Natural killer cell (primary cell): ENCODE measurements around the gene MBOAT7. TPM values are rescaled to one million over a fixed set of nuclear protein-coding genes. Genes with fewer than 3 reads are reported as not detected.
A peak's percentile ranks its signal among the peaks of the same experiment; 100 is the strongest.
"Not testable (repeated sequence)": the region's sequence is repeated elsewhere in the genome, so short reads cannot be mapped to it uniquely, and the experiment has no call there.

ENCODE experiments used
- ATAC-seq, 3 donors: fragments of 150-1000 bp in 2 of 3; fragments of 200-7000 bp in 1 of 3; cut with Tn5 transposase; 1 replicate in 1 of 3; 2 replicates in 2 of 3; pipeline ENCODE4 v1.10.0; 2021; ENCODE audit warnings: mild to moderate bottlenecking in 2 of 3, moderate library complexity in 2 of 3
- DNase-seq, 2 donors: peaks; one replicate each; pipeline versions ENCODE4 v3.0.0 to v3.0.0-alpha.2; 2013 to 2021; ENCODE audit warnings: mixed read lengths in 1 of 2
- H3K27ac ChIP-seq: one replicate; pipeline ENCODE4 v1.5.1; 2013; ENCODE audit warnings: mild to moderate bottlenecking, low read length
- H3K27me3 ChIP-seq: one replicate; pipeline ENCODE4 v1.6.1; 2013; ENCODE audit warnings: low read length; ENCODE audit not compliant: control insufficient read depth, insufficient read depth
- H3K36me3 ChIP-seq: one replicate; pipeline ENCODE4 v1.6.1; 2013; ENCODE audit warnings: low read length; ENCODE audit not compliant: control insufficient read depth, insufficient read depth
- H3K4me1 ChIP-seq: one replicate; pipeline ENCODE4 v1.6.1; 2013; ENCODE audit warnings: low read length; ENCODE audit not compliant: control insufficient read depth, insufficient read depth
- H3K4me3 ChIP-seq: one replicate; pipeline ENCODE4 v1.5.1; 2013; ENCODE audit warnings: low read length
- H3K9me3 ChIP-seq: one replicate; pipeline ENCODE4 v1.6.1; 2013; ENCODE audit warnings: low read length; ENCODE audit not compliant: control insufficient read depth, insufficient read depth
- H3K27ac Mint-ChIP-seq, 2 donors: one replicate each; pipeline ENCODE4 v1.8.0; 2022; ENCODE audit warnings: mild to moderate bottlenecking in 2 of 2, mixed read lengths in 2 of 2, moderate library complexity in 1 of 2
- H3K27me3 Mint-ChIP-seq, 2 donors: one replicate each; pipeline ENCODE4 v1.8.0; 2022; ENCODE audit warnings: low read depth in 2 of 2, mixed read lengths in 2 of 2
- H3K36me3 Mint-ChIP-seq: one replicate; pipeline ENCODE4 v1.8.0; 2022; ENCODE audit warnings: mixed read lengths
- H3K4me1 Mint-ChIP-seq, 2 donors: one replicate each; pipeline ENCODE4 v1.8.0; 2022; ENCODE audit warnings: mixed read lengths in 2 of 2
- H3K4me3 Mint-ChIP-seq: one replicate; pipeline ENCODE4 v1.8.0; 2022; ENCODE audit warnings: mild to moderate bottlenecking, moderate library complexity, mixed read lengths
- H3K9me3 Mint-ChIP-seq, 2 donors: one replicate each; pipeline ENCODE4 v1.8.0; 2022; ENCODE audit warnings: mixed read lengths in 2 of 2
- CTCF ChIP-seq: fragments of 200-600 bp; IDR thresholded peaks from one replicate; pipeline ENCODE4 v1.8.0; 2022; ENCODE audit warnings: antibody characterized with exemption
- WGBS: methylation state at CpG from one replicate; pipeline ENCODE4 v1.1.7; 2013; ENCODE audit warnings: missing lambda C conversion rate; ENCODE audit not compliant: insufficient coverage; 5-methylcytosine and 5-hydroxymethylcytosine counted together
- intact Hi-C: fragments of 100-400 bp; cut with micrococcal nuclease; formaldehyde crosslinking; loops from one replicate; pipeline ENCODE4 v1.14.2; 2022
- total RNA-seq, 4 donors: library from RNA; stranded (reverse); fragments of 120-200 nt in 1 of 4; gene quantifications; one replicate each; pipeline versions ENCODE4 v1.2.3 to v1.2.4, GENCODE V29; 2013 to 2022

MBOAT7 gene
- total RNA-seq, 3 donors from 2014 or later (not counting 1 experiment from before 2014, with no cell fraction given), result 24.1 to 53.9 (median 31.2) TPM

DNA sequence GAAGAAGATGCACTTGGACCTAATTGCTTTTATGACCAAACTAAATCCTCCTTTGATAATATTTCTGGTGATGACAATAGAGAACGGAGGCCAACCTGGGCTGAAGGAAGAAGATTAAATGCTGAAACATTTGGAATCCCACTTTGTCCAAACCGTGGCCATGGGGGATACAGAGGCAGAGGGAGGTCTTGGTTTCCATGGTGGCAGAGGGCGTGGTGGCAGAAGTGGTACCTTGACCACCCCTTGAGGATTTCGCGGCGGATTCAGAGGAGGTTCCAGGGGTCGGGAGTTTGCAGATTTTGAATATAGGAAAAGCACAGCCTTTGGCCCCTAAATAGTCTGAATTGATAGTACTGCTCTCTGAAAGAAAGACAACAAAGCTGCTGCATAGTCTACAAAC is 40.7 kb upstream of the MBOAT7 start:
- Histone ChIP-seq H3K27ac (no peak overlapping the region), H3K27me3 (peaks cover 29% of the 10 kb centered on the region), H3K4me1 (peaks cover 6% of the 10 kb centered on the region), H3K36me3 (no peaks in the 10 kb centered on the region), H3K4me3 (no peak overlapping the region), H3K9me3 (no peaks in the 10 kb centered on the region)
- H3K36me3 Mint-ChIP-seq, result no peaks in the 10 kb centered on the region
- no peaks in the 10 kb centered on the region for H3K9me3 Mint-ChIP-seq
- intact Hi-C loops, result loop anchor here (2.0 kb wide), 1 partner anchor 19 kb away; no protein-coding TSS in a partner anchor
- DNase-seq (no peak), ATAC-seq (no peak)
- no peak overlapping the region for H3K27ac Mint-ChIP-seq
- TF ChIP-seq CTCF, result no peak
- H3K4me3 Mint-ChIP-seq, result no peak overlapping the region
- H3K4me1 Mint-ChIP-seq, result peaks cover 5 to 6% of the 10 kb centered on the region in 2 donors
- H3K27me3 Mint-ChIP-seq, result peaks cover 23 to 39% of the 10 kb centered on the region in 2 donors
- WGBS, result 92% methylated on average over 7 of the region's 7 CpGs

- no peak for DNase-seq
- Mint-ChIP-seq H3K9me3 (no peaks in the 10 kb centered on the region), H3K4me3 (no peak overlapping the region), H3K36me3 (no peaks in the 10 kb centered on the region), H3K4me1 (peaks cover 5 to 6% of the 10 kb centered on the region in 2 donors), H3K27ac (no peak overlapping the region), H3K27me3 (peaks cover 20 to 32% of the 10 kb centered on the region in 2 donors)
- H3K27me3 ChIP-seq, result peaks cover 25% of the 10 kb centered on the region
- no peak for ATAC-seq
- H3K9me3 ChIP-seq, result no peaks in the 10 kb centered on the region
- intact Hi-C loops, result no loop called here
- no peak overlapping the region for H3K27ac ChIP-seq
- H3K4me3 ChIP-seq, result no peak overlapping the region
- peaks cover 6% of the 10 kb centered on the region for H3K4me1 ChIP-seq
- no peak for TF ChIP-seq CTCF
- whole genome bisulfite sequencing, result 93% methylated on average over 8 of the region's 8 CpGs
- no peaks in the 10 kb centered on the region for H3K36me3 ChIP-seq
These were observed 39.8 kb upstream of the MBOAT7 start for GRCh38 chr19:54229146-54229545.

DNA sequence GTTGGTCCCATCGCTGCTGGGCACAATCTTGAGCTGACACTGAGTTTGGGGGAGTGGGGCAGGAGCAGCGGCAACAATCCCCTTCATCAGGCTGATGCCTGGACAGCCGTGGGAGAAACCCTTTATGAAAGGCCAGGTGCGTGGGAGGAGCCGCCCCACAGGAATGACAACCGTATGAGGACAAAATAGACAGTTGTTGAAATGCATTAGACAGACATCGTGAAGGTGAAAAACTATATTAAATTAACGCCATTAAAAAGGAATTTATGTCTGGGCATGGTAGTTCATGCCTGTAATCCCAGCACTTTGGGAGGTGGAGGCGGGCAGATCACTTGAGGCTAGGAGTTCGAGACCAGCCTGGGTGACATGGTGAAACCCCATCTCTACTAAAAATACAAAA is 35.2 kb upstream of the MBOAT7 start:
- H3K36me3 ChIP-seq, H3K27ac Mint-ChIP-seq, intact Hi-C loops, H3K36me3 Mint-ChIP-seq, H3K9me3 Mint-ChIP-seq, ATAC-seq, H3K9me3 ChIP-seq, H3K4me3 ChIP-seq, H3K27ac ChIP-seq, H3K4me3 Mint-ChIP-seq, H3K27me3 ChIP-seq, DNase-seq, H3K4me1 Mint-ChIP-seq: not testable (repeated sequence)
- peaks cover 18 to 19% of the 10 kb centered on the region in 2 donors for H3K27me3 Mint-ChIP-seq
- 88% methylated on average over 10 of the region's 10 CpGs for WGBS
- H3K4me1 ChIP-seq, result peaks cover 16% of the 10 kb centered on the region

- not testable (repeated sequence) for H3K27ac Mint-ChIP-seq, DNase-seq
These were observed 34.5 kb upstream of the MBOAT7 start for GRCh38 chr19:54223937-54224281.

DNA sequence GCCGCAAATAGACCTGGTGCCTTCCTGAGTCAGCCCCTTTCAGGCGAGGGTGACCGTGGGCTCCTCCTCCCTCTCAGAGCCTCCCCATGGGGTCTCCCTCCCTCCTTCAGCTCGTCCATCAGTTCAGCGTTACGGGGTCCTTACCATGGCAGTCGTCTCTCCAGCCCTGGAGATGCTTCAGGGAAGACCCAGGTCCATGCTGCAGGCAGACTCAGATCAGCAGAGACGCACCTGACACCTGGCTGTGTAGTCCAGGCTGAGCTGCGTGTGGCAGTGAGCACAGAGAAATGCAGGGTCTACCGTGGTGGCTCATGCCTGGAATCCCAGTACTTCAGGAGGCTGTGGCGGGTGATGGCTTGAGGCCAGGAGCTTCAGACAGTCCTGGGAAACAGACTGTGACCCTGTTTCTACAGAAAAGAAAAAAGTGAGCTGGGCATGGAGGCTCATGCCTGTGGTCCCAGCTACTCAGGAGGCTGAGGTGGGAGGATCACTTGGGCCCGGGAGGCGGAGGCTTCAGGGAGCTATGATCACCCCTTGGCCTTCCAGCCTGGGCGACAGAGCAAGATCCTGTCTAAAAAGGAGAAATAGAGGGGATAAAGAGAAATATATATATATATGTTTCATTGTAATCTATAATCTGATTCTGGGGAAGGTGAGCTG is 34.0 kb upstream of the MBOAT7 start:
- ATAC-seq, H3K4me3 ChIP-seq, H3K9me3 ChIP-seq, H3K4me1 Mint-ChIP-seq, H3K36me3 ChIP-seq, DNase-seq, H3K4me3 Mint-ChIP-seq, H3K27ac ChIP-seq, H3K36me3 Mint-ChIP-seq, H3K27ac Mint-ChIP-seq, H3K9me3 Mint-ChIP-seq, H3K27me3 ChIP-seq: not testable (repeated sequence)
- intact Hi-C loops, result loop anchor here (2.0 kb wide), 1 partner anchor 23 kb away; no protein-coding TSS in a partner anchor
- peaks cover 16% of the 10 kb centered on the region for H3K4me1 ChIP-seq
- WGBS, result 76% methylated on average over 12 of the region's 14 CpGs
- H3K27me3 Mint-ChIP-seq, result peaks cover 11 to 15% of the 10 kb centered on the region in 2 donors

More at GRCh38 chr19:54223937-54224281, 34.5 kb upstream of the MBOAT7 start:
- H3K4me1 ChIP-seq, result peaks cover 16% of the 10 kb centered on the region
- not testable (repeated sequence) for H3K27ac ChIP-seq, H3K36me3 ChIP-seq, H3K27me3 ChIP-seq, H3K4me3 ChIP-seq, H3K9me3 ChIP-seq, ATAC-seq, H3K36me3 Mint-ChIP-seq, H3K4me3 Mint-ChIP-seq, H3K4me1 Mint-ChIP-seq, H3K9me3 Mint-ChIP-seq
- peaks cover 14 to 15% of the 10 kb centered on the region in 2 donors for H3K27me3 Mint-ChIP-seq
- WGBS, result 71% methylated on average over 4 of the region's 5 CpGs
- intact Hi-C loops, result loop anchor here (2.0 kb wide), 1 partner anchor 23 kb away; no protein-coding TSS in a partner anchor

DNA sequence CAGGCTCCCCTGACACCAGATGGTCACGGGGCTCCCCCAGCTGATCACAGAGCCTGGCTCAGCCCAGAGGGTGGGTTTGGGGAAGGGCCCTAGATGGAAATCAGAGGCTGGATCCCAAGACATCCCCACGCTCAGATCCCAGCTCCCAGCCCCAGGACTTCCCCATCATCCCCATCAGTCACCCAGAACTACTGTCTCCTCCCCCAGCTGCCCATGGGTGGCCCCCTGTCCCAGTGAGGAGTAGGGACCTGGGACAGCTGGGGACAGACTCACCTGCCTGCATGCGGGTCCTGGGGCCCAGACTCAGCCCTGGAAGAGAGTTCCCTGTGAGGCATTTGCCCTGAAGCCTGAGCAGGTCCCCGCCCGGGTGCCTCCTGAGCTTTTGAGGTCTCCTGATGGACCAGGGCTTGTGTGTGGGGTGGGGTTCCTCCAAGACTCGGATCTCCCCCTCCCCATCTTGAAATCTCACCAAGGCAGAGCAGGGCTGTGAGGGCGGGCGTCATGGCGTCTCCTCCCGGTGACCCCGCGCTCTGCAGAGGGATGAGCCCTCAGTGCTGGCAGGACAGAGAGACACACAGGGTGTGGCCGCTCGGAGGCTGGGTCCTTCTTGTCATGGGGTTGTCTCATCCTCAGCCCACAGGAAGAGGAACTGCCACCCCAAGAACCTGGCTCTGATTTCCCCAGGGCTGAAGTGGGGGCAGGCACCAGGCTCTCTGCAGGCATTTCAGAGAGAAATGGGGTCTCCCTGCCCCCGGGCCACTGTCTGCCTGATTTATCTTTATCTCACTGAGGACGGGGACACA is 33.3 kb upstream of the MBOAT7 start, which contains the start of gene LILRB3:
TSS of gene LILRB3 (minus strand) at position 534 of the 803 bp plus-strand sequence. CDS start at position 503, 31 bp downstream.
- WGBS, result 68% methylated on average over 9 of the region's 16 CpGs
- H3K9me3 Mint-ChIP-seq, H3K9me3 ChIP-seq, H3K36me3 ChIP-seq, H3K27ac ChIP-seq, H3K4me3 ChIP-seq, DNase-seq, H3K36me3 Mint-ChIP-seq, H3K27ac Mint-ChIP-seq, H3K27me3 ChIP-seq, H3K4me3 Mint-ChIP-seq, H3K4me1 Mint-ChIP-seq: not testable (repeated sequence)
- intact Hi-C loops, result loop anchor here (2.0 kb wide), 1 partner anchor 24 kb away; no protein-coding TSS in a partner anchor
- H3K4me1 ChIP-seq, result peaks cover 16% of the 10 kb centered on the region
- peaks cover 11 to 13% of the 10 kb centered on the region in 2 donors for H3K27me3 Mint-ChIP-seq
- ATAC-seq, result peak; percentile 40 to 68 (median 50)
